Stimulated activated CD4-positive, alpha-beta T cell treated with anti-CD3 and anti-CD28 coated beads, Interleukin-2, amount 100 ng/mL, for 24 hours (primary cell): ENCODE measurements around the gene TCF7L2.
A peak's percentile ranks its signal among the peaks of the same experiment; 100 is the strongest.

ENCODE experiments used
- DNase-seq, 2 donors: peaks; one replicate each; pipeline ENCODE4 v3.0.0-alpha.2; 2020

The TCF7L2 gene

GRCh38 chr10:112949143-112949823, 764 bp upstream of the TCF7L2 start:
- DNase-seq, result no peak

DNA sequence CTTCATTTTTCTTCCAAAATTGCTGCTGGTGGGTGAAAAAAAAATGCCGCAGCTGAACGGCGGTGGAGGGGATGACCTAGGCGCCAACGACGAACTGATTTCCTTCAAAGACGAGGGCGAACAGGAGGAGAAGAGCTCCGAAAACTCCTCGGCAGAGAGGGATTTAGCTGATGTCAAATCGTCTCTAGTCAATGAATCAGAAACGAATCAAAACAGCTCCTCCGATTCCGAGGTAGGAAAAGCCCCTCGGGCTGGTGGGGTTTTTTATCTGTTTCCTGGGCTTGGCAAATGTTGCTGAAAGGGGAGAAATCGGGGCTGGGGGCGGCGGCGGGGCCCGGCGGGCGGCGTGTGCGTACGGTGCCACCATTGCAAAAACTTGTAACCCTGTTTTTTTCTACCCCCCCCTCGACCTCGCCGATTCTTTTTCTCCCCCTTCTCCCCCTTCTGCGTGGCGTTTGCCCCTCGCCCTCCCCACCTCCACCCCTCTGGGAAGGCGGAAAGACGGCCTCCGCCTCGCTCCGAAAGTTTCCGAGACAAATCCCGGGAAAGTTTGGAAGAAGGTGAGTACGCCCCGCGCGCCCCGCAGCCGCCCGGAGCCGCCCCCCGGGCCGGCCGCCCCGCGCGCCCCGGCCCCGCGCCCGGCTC, 789 bp downstream of the TCF7L2 start:
- peak; percentile 9 to 18 for DNase-seq

DNA sequence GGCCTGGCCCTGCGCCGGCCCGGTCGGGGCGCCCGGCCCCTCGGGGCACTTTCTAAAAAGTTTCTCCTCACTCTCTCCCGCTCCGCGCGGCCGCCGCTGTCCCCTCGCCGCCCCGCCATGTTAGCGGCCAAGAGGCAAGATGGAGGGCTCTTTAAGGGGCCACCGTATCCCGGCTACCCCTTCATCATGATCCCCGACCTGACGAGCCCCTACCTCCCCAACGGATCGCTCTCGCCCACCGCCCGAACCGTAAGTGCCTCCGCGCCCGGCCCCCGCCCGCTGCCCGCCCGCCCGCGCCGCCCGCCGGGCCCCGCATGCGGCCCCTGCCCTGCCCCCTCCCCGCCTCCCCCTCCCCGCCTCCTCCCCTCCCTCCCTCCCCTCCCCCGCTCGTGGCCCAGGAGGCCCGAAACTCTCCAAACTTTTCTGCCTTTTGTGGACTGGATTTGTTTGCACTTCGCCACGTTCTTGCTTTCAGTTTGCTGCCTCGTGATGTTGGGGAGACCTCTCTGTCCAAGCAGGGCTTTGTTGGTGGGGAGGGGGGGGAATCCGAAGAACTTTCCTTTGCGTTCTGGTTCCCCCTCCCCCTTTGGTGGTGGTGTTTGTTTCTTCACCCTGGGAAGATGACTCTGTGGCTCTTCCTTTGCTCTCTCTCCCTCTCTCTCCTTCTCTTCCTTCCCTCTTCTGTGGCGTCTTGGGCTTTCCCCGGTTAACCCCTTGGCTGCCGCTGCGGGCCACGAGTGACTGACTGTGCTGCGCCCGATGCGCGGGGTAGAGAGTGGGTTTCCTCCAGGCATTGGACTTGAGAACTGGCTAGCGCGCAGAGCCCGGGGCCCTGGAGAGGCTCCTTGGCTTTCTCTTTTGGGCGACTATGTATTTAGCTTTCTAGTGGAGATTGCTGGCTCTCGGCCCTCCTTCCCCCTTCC, 1.6 kb downstream of the TCF7L2 start:
- peak; percentile 36 to 50 for DNase-seq

DNA sequence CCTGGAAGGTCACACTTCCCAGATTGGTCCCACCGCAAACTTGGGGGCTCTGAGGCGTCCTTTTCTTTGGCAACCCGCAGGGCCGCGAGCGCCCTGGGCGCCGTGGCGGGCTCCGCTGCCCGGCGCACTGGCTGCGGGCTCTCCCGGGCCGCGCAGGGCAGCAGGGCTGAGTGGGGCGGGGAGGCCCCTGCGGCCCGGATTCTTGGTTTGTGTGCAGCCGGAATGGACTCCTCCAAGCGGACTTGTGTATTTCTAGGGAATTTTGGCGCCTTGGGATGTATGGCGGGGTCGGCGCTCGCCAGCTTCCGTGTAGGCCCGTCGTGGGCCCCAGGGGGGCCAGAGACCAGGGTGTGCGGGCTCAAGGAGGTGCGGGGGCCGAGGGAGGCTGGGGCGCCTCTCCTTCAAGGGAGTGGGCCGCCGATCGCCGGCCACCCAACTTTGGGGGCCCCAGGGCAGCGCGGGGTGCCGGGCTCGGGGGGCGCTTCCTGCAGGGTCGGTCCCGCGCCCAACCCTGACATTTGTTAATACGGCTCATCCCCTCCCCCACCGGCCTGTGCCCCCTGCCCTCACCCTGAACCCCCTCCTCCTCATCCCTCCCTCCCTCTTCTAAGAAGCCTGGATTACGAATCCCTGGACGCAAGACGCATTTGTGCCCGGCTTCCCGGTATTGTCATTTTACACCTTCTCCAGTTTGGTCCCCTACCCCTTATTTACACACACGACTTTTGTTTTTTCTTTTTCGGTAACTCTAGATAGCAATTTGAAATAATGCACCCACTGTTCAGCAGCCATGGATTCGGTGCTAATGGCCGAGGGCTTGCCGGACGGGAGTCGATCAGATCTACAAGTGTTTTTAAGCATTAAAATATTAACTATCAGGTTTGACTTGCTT, 2.5 kb downstream of the TCF7L2 start:
- no peak for DNase-seq

DNA sequence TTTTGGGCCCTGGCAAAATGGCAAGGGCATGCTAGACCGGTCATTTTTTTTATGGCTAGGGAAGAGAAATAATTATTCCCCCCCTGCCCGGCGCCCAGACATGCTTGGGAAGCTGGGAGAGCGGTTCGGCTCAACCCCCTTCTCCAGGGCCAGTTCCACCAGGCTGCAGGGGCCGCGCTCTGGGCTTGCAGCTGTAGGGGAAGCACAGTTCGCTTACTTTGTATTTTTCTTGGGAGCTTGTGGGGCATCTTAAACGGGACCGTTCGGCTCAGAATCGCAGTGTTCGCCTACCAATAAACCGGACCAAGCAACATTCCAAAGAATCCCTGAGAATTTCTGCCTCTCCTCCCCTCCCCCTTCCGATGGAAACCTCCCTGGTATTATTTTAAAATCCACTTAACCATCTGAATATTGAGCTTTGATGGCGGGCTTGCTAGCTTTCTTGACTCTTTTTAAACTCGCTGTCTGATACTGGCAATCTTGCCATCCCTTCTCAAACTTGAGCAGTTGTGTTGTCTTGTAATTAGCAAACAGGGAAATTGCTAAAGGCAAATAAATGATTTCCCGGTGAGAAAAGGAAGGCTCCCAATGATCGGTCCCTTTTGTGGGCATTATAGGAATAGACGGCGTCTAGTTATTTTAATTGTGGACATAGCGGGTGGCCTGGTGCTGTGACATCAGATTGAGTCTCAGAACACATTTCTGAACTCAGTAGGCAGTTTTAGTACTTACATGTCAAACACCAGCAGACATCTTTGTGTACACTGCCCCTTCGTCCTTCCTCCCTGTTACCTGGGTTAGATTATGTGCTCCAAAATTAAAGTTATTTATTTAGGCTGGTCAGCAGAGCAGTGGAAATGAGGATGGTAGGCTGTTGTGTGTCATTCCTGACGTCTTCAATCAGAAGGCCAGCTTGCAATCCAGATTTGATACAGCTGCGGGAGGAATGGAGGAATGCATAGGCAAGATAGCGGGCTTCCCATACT, 3.4 kb downstream of the TCF7L2 start:
- no peak for DNase-seq

GRCh38 chr10:112954974-112955581, 5.0 kb downstream of the TCF7L2 start:
- no peak for DNase-seq

DNA sequence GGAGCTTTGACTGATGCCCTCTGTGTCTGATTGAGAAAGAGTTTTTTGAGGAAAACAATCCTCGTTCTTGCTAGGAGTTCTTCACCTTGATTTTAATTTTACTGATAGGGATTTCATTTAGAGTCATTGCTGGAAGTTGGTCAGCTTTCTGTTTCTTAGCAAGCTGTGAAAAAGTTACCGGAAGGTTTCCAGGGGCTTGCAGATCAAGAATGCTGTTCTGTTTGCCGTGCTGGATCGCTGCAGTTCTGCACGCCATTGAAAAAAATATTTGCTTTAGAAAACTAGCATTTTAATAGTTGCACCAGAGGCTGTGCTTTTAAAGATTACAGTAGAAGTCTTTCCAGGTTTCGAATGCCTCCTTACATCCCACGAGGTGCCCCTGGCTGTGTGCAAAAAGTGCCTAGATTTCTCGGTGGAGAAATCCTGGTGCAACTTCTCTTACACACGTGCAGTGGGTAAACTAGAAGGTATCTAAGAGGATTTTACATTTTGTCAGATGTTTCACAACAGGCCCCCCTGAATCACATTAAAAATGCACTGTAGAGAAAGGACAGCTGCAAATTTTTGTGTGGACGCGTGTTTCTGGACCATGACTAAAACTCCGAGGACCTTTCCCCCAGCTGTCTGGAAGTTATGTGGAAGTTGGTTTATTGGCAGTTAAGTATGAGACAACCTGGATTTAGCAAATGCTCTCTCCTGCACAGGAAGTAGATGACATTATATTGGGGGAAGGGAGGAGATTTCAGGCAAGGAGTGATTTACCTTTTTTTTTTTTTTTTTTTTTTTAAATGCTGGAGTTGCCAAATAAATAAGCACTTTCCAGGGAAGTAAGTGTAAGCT, 5.8 kb downstream of the TCF7L2 start:
- no peak for DNase-seq

DNA sequence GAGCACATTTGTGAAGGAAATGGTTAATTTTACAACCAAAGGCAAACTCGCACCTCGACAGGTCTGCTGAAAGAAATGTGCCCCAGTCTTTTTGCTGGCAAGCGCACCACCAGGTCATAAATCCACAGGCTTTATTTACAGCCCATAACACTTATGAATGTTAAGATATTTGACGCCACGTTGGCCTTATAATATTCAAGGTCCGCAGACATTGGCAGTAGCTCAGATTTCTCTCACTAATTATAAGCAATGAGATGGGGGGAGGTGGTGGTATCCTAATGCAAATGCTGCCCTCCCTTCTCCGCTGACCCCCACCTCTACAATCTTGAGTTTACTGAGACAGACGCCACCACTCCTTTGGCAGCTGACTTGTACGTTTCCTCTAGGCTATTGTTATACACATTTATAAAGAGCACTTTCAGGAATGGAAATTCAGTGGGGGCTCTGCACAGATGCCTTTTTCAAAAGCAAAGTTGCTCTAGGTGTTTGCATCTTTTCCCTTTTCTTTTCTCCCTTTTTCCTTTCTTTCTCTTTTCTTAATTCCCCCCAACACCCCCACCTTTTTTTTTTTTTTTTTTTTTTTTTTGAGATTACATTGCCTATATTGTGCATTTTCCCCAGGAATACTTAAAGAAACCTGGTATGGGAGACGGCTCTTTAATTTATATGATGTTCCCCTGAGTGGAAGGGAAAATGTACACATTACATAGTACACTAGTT, 6.7 kb downstream of the TCF7L2 start:
- no peak for DNase-seq

- DNase-seq, result no peak
These were observed 7.6 kb downstream of the TCF7L2 start for GRCh38 chr10:112957640-112958092.

- DNase-seq, result no peak
These were observed 8.4 kb downstream of the TCF7L2 start for GRCh38 chr10:112958275-112958995.

DNA sequence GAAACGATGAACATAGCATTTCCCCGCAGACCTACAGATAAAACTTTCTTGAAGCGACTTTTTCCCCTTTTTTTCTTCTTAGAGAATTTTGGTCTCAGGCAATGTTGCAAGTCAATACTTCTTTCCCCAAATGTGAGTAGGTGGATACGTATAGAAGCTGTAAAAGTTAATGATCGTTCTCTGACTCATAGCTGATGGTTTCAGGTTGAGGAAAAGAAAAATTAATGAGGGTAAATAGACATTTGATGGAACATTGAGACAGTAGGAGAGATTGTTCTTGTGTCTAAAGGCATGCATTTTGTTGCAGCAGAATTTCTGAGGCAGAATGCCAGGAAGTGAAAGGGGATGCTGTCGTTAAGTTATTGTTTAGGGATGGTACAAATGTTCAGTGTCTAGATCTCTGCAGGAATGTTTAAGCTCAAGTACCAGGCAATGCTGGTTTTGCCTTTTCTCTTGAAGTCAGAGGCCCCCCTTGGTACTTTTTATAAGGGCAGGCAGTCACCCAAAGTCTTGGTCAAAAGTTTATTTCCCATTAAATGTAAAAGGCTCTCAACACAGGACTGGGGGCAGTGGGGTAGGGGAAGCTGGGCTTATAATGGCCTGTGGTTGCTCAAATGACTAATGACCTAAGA, 9.3 kb downstream of the TCF7L2 start:
- no peak for DNase-seq

GRCh38 chr10:112960151-112960681, 10.2 kb downstream of the TCF7L2 start:
- DNase-seq, result no peak

GRCh38 chr10:112961609-112962008, 11.6 kb downstream of the TCF7L2 start:
- no peak for DNase-seq

GRCh38 chr10:112962343-112962742, 12.3 kb downstream of the TCF7L2 start:
- DNase-seq, result no peak

GRCh38 chr10:112963835-112964234, 13.8 kb downstream of the TCF7L2 start:
- DNase-seq, result no peak

DNA sequence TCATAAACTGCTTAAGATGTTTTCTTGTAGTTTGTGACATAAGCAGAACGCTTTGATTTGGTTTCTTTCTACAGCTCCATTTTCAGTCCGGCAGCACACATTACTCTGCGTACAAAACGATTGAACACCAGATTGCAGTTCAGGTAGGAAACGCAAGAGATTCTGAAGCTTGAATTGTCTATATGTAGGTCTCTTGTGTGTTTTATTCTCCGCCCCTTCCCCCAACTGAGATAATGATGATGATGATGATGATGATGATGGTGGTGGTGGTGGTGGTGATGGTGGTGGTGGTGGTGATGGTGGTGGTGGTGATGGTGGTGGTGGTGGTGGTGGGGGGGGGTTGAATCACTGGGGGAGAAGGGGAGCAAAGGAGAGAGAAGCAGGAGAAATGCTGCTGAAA, 14.4 kb downstream of the TCF7L2 start:
- no peak for DNase-seq

- no peak for DNase-seq
These were observed 16.3 kb downstream of the TCF7L2 start for GRCh38 chr10:112966194-112966855.
